ENCODE data around the gene COL7A1.

DNA sequence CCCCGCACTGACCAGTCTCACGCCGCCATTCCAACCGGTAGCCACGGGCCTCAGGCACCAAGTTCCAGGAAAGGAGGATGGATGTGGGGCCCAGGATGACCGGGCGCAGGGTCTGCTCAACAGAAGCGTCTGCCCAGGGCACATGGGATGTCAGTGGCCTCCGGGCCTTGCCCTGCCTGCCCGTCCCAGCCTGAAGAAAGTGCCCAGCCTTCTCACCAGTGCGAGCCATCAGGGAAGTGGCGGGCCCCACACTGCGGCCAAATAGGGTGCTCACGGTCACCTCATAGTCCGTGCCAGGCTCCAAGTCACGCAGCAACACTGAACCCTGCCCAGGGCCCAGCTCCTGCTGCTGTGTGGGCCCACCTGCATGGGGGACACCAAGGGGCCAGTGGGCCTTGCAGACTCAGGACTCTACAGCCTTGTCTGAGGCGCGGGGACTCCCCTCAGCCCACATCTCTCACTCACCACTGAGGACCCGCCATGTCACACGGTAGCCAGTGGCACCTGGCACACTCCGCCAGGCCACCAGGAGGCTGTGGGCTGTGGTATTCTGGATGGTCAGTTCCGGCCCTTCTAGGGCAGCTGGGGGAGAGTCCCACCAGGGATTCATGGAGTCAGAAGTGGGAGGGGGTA, 3.1 kb downstream of the COL7A1 start:
- TF ChIP-seq GATA2 (IDR thresholded peaks at IDR 0.05; ENCODE audit: low read depth, low read length) (no peak), GATA3 (IDR thresholded peaks at IDR 0.05; ENCODE audit: low read depth, low read length) (no peak)

Data from SH-SY5Y (cell line).